GM12878 (cell line): ENCODE measurements around the gene TFAP2E. TPM values are rescaled to one million over a fixed set of nuclear protein-coding genes. Genes with fewer than 3 reads are reported as not detected.
A peak's percentile ranks its signal among the peaks of the same experiment; 100 is the strongest.

Experiments
- BHLHE40 ChIP-seq, 2 experiments: fragments of 450-650 bp in 1 of 2; IDR thresholded peaks; 2 replicates each; pipeline ENCODE4 v1.6.1; 2011 to 2017; ENCODE audit warnings: low read depth in 2 of 2, borderline replicate concordance in 1 of 2, improper control_type of control experiment in 1 of 2, low read length in 1 of 2, mild to moderate bottlenecking in 1 of 2
- GATAD2B ChIP-seq: fragments of 450-650 bp; conservative IDR thresholded peaks from 2 replicates; pipeline ENCODE4 v1.6.1; 2017; ENCODE audit warnings: low read depth, mild to moderate bottlenecking, moderate library complexity
- IKZF1 ChIP-seq: fragments of 450-650 bp; conservative IDR thresholded peaks from 2 replicates; pipeline ENCODE4 v1.6.1; 2017; ENCODE audit warnings: antibody characterized with exemption, mild to moderate bottlenecking
- IKZF2 ChIP-seq, 2 experiments: fragments of 450-650 bp; IDR thresholded peaks; 2 replicates each; pipeline ENCODE4 v1.6.1; 2017; ENCODE audit warnings: mild to moderate bottlenecking in 2 of 2, moderate library complexity in 2 of 2
- IRF4 ChIP-seq: IDR thresholded peaks from 2 replicates; pipeline ENCODE4 v1.6.1; 2011; ENCODE audit warnings: low read depth, low read length
- MLLT1 ChIP-seq: fragments of 450-650 bp; IDR thresholded peaks from 2 replicates; pipeline ENCODE4 v1.6.1; 2016; ENCODE audit warnings: mild to moderate bottlenecking
- NRF1 ChIP-seq: conservative IDR thresholded peaks from 2 replicates; pipeline ENCODE4 v1.6.1; 2011; ENCODE audit warnings: mild to moderate bottlenecking, low read depth, low read length, improper control_type of control experiment
- RUNX3 ChIP-seq: IDR thresholded peaks from 2 replicates; pipeline ENCODE4 v1.6.1; 2012; ENCODE audit warnings: low read length, inconsistent platforms
- SRF ChIP-seq, 2 experiments: IDR thresholded peaks; 2 replicates each; pipeline ENCODE4 v1.6.1; 2011; ENCODE audit warnings: low read depth in 2 of 2, low read length in 2 of 2, mild to moderate bottlenecking in 1 of 2, moderate library complexity in 1 of 2
- TBL1XR1 ChIP-seq: IDR thresholded peaks from 2 replicates; pipeline ENCODE4 v1.6.1; 2012; ENCODE audit warnings: low read depth, low read length, improper control_type of control experiment
- TCF3 ChIP-seq: IDR thresholded peaks from 2 replicates; pipeline ENCODE4 v1.6.1; 2012; ENCODE audit warnings: low read depth, mild to moderate bottlenecking, low read length, borderline replicate concordance; ENCODE audit not compliant: insufficient read depth
- ZBTB11 ChIP-seq: fragments of 450-650 bp; formaldehyde crosslinking; IDR thresholded peaks from 2 replicates; pipeline ENCODE4 v1.5.0; 2022; ENCODE audit warnings: mild to moderate bottlenecking, missing genetic modification characterization
- ZBTB40 ChIP-seq: fragments of 450-650 bp; IDR thresholded peaks from 2 replicates; pipeline ENCODE4 v1.6.1; 2016; ENCODE audit warnings: mild to moderate bottlenecking, moderate library complexity, borderline replicate concordance
- ZNF592 ChIP-seq: fragments of 450-650 bp; IDR thresholded peaks from 2 replicates; pipeline ENCODE4 v1.6.1; 2017; ENCODE audit warnings: mild to moderate bottlenecking, moderate library complexity
- ZZZ3 ChIP-seq: IDR thresholded peaks from 2 replicates; pipeline ENCODE4 v1.6.1; 2011; ENCODE audit warnings: low read depth; ENCODE audit not compliant: control insufficient read depth, insufficient read length
- polyA plus RNA-seq, 11 experiments: library from polyadenylated mRNA; depleted of rRNA in 4 of 11; unstranded in 6 of 11; stranded (reverse) in 5 of 11; fragments of >200 nt; fragmentation: Nextera tagmentation in 4 of 11; fragmentation: Illumina TruSeq in 1 of 11; extraction: Ambion mirVana in 4 of 11; extraction: Trizol in 1 of 11; gene quantifications; 1 replicate in 1 of 11; 2 replicates in 10 of 11; pipeline versions ENCODE4 v1.2.1 to v1.2.3, GENCODE V29; 2011 to 2016; ENCODE audit warnings: inconsistent platforms in 2 of 11, missing spikeins in 2 of 11, low read depth in 1 of 11
- total RNA-seq, 4 experiments: library from RNA; depleted of rRNA in 3 of 4; stranded (reverse); fragments of >200 nt in 3 of 4; fragmentation: Illumina TruSeq in 1 of 4; extraction: Trizol in 1 of 4; gene quantifications; 2 replicates each; pipeline versions ENCODE4 v1.2.1 to v1.2.3, GENCODE V29; 2013 to 2021

Gene TFAP2E
- total and polyA plus RNA-seq, 10 of the 15 experiments (the other 5 are each of a cell fraction or from before 2014, with no cell fraction given): 0.10 to 1.1 (median 0.43) TPM

- TF ChIP-seq ZZZ3 (no peak), IRF4 (no peak), GATAD2B (peak; percentile 87), TBL1XR1 (no peak; the same call in 1 of the 2 replicates), ZBTB40 (no peak; the same call in none of the 2 replicates), BHLHE40 (IDR thresholded peaks at IDR 0.05; ENCODE audit: borderline replicate concordance in 1 of 2, low read depth in 2 of 2, low read length in 1 of 2) (peak in 1 of 2 experiments; percentile 73; a peak in 2 of 4 replicates), IKZF2 (IDR thresholded peaks at IDR 0.05) (peak in 1 of 2 experiments; percentile 47; a peak in 2 of 4 replicates), TCF3 (peak; percentile 45; the same call in 1 of the 2 replicates), MLLT1 (peak; percentile 67; the same call in 1 of the 2 replicates), ZBTB11 (CRISPR knock-in tag) (no peak), ZNF592 (no peak), IKZF1 (peak; percentile 99), NRF1 (no peak; the same call in 1 of the 2 replicates), RUNX3 (peak; percentile 48; the same call in 1 of the 2 replicates), SRF (IDR thresholded peaks at IDR 0.05; ENCODE audit: low read depth in 2 of 2, low read length in 2 of 2) (no peak)
Observed at GRCh38 chr1:35557611-35558373, 15.3 kb upstream of the TFAP2E start, which contains the start of gene NCDN (continued).
